Measurements from ENCODE around the gene DLAT. TPM values are rescaled to one million over a fixed set of nuclear protein-coding genes. Genes with fewer than 3 reads are reported as not detected.

DLAT gene
- 16.5 and 27.7 TPM in 2 replicates for total RNA-seq (ENCODE audit: low replicate concordance)

GRCh38 chr11:112024773-112025678 lies at the start of gene DLAT:
TSS of gene DLAT (plus strand) at chr11:112025408. CDS start at chr11:112025473, 65 bp downstream.

GRCh38 chr11:112073941-112074811 lies 49.0 kb downstream of the DLAT start, which contains the start of the genes NKAPD1 and PIH1D2:
TSS of gene NKAPD1 (plus strand) at chr11:112074299. CDS start at chr11:112075575, 1,276 bp downstream.
TSS of gene PIH1D2 (minus strand) at chr11:112074017. CDS start at chr11:112073174, 843 bp downstream.

GRCh38 chr11:112086422-112087191 lies 61.4 kb downstream of the DLAT start, which contains the start of the genes SDHD and TIMM8B:
TSS of gene SDHD (plus strand) at chr11:112086873. CDS start at chr11:112086908, 35 bp downstream.
TSS of gene TIMM8B (minus strand) at chr11:112086756. CDS start at chr11:112086723, 33 bp downstream.

Other genes starting within 250 kb of the DLAT start
- gene ALG9, start 153.8 kb upstream of the DLAT start, total RNA-seq (ENCODE audit: low replicate concordance) = 15.3 and 23.5 TPM in 2 replicates
- gene FDXACB1, start 146.2 kb upstream of the DLAT start, total RNA-seq (ENCODE audit: low replicate concordance) = 1.2 and 1.7 TPM in 2 replicates
- gene CFAP68, start 145.9 kb upstream of the DLAT start, total RNA-seq (ENCODE audit: low replicate concordance) = 7.5 and 12.3 TPM in 2 replicates
- gene CRYAB, start 113.6 kb upstream of the DLAT start, total RNA-seq (ENCODE audit: low replicate concordance) = 20.4 and 40.8 TPM in 2 replicates
- 1.2 and 1.9 TPM in 2 replicates for gene HSPB2, start 112.7 kb upstream of the DLAT start, total RNA-seq (ENCODE audit: low replicate concordance)
- gene C11orf52, start 106.5 kb upstream of the DLAT start, total RNA-seq (ENCODE audit: low replicate concordance) = 0.23 and 0.38 TPM in 2 replicates
- gene DIXDC1, start 88.1 kb upstream of the DLAT start, total RNA-seq (ENCODE audit: low replicate concordance) = 17.4 and 21.0 TPM in 2 replicates
- gene PIH1D2, start 48.6 kb downstream of the DLAT start, total RNA-seq (ENCODE audit: low replicate concordance) = 0.12 and 1.1 TPM in 2 replicates
- gene NKAPD1, start 48.9 kb downstream of the DLAT start, total RNA-seq (ENCODE audit: low replicate concordance) = 11.8 and 19.3 TPM in 2 replicates
- 54.2 and 99.0 TPM in 2 replicates for gene TIMM8B, start 61.3 kb downstream of the DLAT start, total RNA-seq (ENCODE audit: low replicate concordance)
- gene SDHD, start 61.5 kb downstream of the DLAT start, total RNA-seq (ENCODE audit: low replicate concordance) = 137 and 158 TPM in 2 replicates
- 0.08 and 0.12 TPM in 2 replicates for gene IL18, start 138.7 kb downstream of the DLAT start, total RNA-seq (ENCODE audit: low replicate concordance)
- gene TEX12, start 142.0 kb downstream of the DLAT start, total RNA-seq (ENCODE audit: low replicate concordance) = 0.15 TPM in 1 of 2 replicates, not detected in the other
- 0.15 and 1.3 TPM in 2 replicates for gene BCO2, start 150.1 kb downstream of the DLAT start, total RNA-seq (ENCODE audit: low replicate concordance)
- gene PTS, start 201.0 kb downstream of the DLAT start, total RNA-seq (ENCODE audit: low replicate concordance) = 23.4 and 36.2 TPM in 2 replicates
- gene PLET1, start 235.5 kb downstream of the DLAT start, total RNA-seq (ENCODE audit: low replicate concordance) = not detected in 2 replicates